OCI-M1 (cell line): Measurements from ENCODE around the gene PCID2.
A peak's percentile ranks its signal among the peaks of the same experiment; 100 is the strongest.
"Not testable (repeated sequence)": the region's sequence is repeated elsewhere in the genome, so short reads cannot be mapped to it uniquely, and the experiment has no call there.

Source experiments
- DNase-seq: peaks from one replicate; lab custom pipeline; 2025; lab: John Stamatoyannopoulos, UW

The PCID2 gene

DNA sequence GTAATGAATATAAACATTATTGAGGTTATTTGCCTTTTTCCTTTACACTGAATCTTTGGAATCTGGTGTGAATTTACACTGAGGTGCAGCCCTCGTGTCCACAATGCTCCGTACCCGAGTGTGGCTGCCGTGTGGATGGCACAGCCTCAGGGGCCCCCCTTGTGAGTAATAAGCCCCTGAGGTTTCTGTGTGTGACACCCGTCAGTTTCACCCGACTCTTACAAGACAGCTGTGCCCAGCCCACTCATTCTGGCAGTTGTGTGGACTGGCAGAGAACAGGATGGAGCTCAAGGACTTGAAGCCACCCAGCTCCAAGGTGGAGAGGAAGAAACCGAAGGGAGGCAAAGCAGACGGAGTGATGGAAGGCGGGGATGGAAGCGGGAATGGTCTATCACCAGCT, 42.2 kb downstream of the PCID2 start:
- no peak for DNase-seq

DNA sequence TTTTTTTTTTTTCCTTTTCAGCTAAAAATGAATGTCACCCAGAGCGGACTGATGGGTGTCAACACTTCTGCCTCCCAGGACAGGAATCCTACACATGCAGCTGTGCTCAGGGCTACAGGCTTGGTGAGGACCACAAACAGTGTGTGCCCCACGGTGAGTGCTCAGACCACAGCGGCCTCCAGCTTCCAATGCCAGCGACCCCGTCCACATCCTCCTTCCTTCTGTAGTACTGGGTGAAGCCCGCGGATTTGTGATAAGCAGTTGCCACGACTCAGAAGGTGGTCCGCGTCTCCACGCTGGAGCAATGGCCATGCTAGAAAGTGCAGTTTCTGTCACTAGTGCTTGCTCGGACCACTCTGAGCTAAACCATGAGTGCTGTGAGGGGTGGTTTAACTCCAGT, 44.0 kb downstream of the PCID2 start:
- DNase-seq: no peak

DNA sequence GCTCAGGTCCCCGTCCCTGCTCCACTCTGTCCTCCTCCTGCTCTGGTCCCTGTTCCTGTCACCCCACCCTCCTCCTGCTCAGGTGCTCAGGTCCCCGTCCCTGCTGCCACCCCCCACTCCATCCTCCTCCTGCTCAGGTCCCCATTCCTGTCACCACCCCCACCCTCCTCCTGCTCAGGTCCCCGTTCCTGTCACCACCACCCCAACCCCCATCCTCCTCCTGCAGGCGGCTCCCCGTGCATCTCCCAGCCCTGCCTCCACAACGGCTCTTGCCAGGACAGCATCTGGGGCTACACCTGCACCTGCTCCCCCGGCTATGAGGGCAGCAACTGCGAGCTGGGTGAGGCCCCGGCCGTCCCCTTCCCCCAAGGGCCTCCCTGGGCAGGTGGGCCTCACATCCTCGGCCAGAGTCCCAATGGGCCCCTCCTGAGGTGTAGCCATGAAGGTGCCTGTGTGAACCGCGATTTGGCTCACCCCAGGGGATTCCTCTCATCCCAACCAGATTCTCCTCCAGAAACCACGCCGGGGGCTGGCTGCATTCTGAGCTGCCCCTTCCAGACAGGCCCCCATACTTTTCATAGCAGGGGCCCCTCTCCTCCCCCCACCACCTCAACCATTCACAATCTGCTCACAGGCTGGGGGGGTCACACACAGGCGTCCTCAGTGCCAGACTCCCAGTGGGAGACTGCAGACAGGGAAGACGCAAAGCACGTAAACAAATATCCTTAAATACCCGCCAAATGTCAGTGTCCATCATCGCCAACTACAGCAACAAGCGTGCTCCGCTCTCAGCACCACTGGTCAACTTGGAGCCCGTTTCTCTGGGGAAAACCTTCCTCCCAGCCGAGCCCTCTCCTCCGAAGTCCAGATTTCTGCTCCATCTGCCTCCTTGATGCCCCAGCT, 45.4 kb downstream of the PCID2 start:
- no peak for DNase-seq

DNA sequence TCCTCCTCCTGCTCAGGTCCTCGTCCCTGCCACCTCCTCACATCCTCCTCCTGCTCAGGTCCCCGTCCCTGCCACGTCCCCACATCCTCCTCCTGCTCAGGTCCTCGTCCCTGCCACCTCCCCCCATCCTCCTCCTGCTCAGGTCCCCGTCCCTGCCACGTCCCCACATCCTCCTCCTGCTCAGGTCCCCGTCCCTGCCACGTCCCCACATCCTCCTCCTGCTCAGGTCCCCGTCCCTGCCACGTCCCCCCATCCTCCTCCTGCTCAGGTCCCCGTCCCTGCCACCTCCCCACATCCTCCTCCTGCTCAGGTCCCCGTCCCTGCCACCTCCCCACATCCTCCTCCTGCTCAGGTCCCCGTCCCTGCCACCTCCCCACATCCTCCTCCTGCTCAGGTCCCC, 46.5 kb downstream of the PCID2 start:
- DNase-seq: not testable (repeated sequence)

DNA sequence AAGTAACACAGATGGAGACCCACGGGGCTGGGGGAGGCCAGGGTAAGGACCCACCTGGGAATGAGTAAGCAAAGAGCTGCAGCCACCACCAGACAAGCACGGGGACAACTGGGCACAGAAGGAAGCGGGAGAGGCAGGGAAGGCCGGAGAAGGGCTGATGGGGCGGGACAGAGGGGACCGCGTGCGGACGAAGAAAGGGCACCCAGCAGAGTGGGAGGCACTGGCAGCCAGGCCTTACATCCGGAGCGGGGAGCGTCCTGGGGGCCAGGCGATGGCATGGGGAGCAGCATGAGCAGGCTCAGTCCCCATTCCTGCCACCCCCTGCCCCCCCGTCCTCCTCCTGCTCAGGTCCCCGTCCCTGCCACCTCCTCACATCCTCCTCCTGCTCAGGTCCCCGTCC, 47.0 kb downstream of the PCID2 start:
- DNase-seq: no peak

DNA sequence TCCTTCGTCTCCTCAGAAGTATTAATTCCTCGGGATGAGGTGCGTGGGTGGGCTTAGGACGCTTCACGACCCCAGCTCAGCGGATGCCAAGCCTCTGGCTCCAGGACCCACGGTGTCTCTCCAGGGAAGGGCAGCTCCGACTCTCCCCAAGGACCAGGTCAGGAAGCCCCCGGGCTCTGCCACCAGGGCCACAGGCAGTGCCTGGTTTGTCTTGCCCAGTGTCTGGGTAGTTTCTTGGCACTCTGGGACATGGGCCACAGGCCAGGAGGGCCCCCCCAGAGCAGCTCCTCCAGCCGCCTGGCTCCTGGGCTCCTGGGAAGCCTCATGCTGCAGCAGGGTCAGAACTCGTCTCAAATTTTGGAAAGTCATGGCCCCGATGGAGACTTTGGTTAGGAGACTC, 47.5 kb downstream of the PCID2 start:
- DNase-seq: no peak

DNA sequence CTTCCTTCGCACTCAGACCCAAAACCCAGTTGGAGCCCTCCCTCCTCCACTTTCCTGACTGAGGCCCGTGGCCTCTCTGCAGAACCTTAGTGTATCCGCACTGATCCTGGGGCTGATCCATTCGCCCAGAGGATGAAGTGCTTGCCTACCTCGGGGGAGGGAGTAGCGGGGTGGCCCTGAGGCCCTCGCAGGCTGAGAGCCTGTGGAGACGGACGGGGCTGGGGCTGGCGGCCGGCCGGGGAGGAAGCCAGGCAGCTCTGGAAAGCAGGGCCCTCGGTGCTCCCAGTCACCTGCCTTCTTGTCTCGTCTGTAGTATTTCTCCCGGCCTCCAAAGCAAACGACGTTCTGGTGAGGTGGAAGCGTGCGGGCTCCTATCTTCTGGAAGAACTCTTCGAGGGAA, 48.8 kb downstream of the PCID2 start:
- no peak for DNase-seq

DNA sequence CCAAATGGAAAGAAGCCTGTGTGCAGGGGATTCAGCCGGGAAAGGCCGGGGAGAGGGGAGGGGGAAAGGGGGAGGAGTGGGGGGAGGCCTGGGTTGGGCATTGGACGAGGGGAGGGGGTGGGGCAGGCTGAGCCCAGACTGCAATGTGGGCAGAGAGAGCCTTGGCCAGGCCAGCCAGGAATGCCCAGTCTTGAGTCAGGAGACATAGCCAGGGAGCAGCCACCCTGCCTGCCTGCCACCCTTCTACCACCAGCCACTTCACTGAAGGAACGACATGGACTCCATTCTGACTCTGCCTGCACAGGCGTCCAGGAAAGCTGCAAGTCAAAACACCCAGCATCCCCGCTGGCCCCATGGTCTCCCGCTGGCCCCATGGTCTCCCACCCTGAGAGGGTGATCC, 49.5 kb downstream of the PCID2 start:
- no peak for DNase-seq

DNA sequence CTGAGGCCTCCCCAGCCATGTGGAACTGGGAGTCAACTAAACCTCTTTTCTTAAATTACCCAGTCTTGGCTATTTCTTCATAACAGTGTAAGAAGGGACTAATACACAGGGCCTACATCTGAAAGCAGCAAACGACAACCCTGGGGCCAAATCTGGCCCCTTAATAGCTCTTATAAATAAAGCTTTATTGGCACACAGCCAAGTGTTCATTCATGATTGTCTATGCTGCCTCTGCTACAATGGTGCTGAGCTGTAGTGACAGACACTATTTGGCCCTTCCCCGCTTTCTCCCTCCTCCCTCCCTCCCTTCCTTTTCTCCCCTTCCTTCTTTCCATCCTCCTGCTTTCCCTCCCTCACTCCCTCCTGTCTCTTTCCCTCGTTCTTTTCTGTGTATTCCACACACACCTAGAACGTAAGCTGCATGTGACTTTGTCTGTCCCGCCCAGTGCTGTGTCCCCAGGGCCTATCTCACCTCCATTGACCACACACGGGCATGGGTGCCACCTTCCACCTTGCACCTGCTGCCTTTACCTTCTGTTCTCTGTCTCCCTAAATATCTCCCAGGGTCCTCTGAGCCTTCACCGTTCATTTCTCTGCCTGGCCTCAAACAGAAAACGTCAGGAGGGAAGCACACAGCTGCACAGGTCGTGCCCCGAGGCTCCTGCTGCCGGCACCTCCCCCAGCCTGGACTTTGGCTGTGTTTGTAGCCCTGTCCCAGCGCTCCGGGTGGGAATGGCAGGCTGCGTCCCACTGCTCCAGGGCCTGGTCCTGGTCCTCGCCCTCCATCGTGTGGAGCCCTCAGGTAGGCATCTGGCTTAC, 50.3 kb downstream of the PCID2 start, which contains the start of gene PROZ:
Gene PROZ, plus strand, starts transcription at position 720 of the 819 bp plus-strand sequence. Its CDS starts 13 bp downstream, at position 733.
- no peak for DNase-seq

DNA sequence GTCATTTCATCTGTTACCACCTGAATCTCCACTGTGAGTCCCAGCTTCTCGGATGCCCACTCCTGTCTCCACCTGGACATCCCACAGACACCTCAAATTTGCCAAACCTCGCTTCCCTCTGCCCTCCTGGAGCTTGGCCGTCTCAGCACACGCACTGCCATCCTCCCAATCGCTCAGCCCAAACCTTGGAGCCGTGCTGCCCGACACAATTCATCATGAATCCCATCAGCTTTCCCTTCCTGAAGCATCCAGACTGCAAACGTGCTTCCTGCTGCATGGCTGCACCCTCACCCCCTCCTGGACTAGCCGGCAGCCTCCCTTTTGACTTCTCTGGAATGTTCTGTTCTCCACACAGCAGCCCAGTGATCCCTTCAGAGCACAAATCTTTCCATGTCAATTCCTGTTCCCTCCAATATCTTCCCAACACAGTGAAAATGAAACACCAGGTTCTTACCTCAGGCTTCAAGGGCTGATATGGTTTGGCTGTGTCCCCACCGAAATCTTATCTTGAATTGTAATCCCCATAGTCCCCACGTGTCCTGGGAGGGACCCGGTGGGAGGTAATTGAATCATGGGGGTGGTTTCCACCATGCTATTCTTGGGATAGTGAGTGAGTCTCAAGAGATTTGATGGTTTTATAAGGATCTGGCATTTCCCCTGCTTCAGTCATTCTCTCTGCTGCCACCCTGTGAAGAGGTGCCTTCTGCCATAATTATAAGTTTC, 51.1 kb downstream of the PCID2 start:
- peak; percentile 43 for DNase-seq

DNA sequence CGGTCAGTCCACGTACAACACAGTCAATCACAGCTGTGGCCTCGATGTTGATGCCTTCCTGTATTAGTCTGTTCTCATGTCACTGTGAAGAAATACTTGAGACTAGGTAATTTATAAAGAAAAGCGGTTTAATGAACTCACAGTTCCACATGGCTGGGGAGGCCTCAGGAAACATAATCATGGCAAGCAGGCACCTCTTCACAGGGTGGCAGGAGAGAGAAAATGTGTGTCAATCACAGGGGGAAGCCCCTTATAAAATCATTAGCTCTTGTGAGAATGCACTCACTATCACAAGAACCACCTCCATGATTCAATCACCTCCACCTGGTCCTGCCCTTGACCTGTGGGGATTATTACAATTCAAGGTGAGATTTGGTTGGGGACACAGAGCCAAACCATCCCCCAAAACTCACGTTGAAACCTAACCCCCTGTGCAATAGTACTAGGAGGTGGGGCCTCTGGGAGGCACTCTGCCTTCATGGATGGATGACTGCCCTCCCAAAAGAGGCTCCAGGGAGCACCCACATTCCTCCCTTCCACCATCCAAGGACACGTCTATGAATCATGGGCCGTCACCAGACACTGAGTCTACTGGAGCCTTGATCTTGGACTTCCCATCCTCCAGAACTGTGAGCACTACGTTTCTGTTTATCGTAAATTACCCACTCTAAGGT, 52.4 kb downstream of the PCID2 start:
- DNase-seq: no peak

DNA sequence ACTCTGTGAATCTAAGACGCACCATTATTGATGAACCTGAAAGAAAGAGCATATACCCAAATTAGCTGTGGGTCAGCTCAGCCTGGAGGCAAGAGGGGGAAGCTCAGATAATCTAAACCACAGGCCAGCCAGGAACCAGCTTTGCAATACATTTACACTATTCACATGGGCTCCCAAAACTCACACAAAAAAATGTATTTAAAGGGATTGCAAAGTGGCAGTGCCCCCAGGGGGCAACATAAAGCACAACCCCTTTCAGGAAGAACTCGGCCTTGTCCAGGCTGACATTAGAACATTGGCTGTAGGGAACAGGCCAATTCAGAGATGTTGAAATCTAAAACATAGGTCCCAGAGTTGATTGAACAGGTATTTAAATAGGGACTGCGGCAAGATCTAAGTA, 53.3 kb downstream of the PCID2 start:
- DNase-seq: peak; percentile 63

DNA sequence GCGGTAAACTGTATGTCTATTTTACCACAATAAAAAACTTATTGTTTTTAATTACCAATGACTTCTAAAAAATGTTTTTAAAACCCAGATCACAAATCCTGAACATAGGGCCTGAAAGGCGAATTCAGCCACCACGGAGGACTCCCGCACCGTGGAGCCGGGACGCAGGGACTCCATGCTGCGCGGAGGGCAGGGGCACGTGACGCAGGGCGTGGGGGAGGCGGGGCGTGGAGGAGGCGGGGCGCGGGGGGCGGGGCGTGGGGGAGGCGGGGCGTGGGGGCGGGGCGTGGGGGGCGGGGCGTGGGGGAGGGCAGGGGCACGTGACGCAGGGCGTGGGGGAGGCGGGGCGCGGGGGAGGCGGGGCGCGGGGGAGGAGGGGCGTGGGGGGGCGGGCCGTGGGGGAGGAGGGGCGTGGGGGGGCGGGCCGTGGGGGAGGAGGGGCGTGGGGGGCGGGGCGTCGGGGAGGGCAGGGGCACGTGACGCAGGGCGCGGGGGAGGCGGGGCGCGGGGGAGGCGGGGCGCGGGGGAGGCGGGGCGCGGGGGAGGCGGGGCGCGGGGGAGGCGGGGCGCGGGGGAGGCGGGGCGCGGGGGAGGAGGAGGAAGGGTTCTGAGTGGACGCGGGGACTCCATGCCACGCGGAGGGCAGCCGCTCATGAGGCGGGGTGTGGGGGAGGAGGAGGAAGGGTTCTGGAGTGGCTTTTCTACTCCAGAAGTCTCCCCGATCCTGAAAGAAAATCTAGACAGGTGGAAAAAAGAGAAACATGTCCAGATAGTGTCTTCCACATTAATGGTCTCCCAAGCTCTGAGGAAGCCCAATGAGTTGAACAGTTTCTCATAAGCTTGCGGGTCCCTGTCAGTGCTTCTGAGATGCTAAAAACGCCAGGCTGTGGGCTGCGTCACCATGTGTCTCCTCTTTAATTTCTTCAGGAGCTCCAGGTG, 54.4 kb downstream of the PCID2 start:
- peak; percentile 70 for DNase-seq

DNA sequence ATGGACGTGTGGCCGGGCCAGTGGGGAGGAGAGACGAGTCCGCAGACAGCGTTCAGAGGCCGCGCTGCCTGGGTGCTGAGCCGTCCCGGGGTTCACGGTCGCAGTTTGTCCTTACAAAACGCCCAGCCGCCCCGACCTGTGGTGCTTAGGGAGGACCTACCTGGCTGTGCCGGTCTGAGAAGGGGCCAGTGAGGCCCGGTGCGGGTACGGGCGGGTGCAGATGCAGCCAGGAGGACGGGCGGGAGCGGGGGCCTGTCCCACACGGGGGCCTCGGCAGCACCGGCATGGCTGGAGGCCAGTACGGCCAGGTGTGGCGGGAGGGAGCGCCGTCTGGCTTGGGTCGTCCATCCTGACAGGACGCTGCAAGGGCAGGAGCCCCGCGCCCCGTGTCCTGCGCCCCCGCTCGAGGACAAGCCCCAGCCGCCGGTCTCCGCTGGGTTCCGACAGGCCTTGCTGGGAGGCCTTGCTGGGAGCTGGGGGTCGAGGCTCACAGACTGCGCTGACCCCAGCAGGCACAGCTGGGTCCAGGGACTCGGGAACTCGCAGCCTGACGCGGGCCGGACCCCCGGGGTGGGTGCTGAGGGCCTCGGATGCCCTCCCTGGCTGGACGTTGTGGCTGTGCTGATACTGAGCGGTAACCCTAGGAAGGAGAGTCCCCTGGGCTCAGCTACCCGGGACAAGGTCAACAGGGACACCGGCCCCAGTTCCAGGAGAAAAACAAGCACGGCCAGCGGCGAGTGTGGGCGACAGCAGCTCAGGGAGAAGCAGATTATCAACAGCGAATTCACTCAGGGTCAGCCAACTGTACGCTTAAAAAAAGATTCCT, 55.3 kb downstream of the PCID2 start:
- no peak for DNase-seq

DNA sequence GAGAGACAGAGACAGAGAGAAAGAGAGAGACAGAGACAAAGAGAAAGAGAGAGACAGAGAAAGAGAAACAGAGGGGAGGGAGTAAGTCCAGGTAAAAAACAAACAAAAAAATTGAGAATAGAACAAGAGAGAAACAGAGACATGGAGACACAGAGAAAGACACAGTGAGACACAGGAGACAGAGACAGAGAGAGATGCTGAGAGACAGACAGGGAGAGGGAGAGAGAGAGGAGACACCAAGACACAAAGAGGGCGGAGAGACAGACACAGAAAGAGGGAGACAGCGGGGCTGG, 55.8 kb downstream of the PCID2 start:
- DNase-seq: no peak

DNA sequence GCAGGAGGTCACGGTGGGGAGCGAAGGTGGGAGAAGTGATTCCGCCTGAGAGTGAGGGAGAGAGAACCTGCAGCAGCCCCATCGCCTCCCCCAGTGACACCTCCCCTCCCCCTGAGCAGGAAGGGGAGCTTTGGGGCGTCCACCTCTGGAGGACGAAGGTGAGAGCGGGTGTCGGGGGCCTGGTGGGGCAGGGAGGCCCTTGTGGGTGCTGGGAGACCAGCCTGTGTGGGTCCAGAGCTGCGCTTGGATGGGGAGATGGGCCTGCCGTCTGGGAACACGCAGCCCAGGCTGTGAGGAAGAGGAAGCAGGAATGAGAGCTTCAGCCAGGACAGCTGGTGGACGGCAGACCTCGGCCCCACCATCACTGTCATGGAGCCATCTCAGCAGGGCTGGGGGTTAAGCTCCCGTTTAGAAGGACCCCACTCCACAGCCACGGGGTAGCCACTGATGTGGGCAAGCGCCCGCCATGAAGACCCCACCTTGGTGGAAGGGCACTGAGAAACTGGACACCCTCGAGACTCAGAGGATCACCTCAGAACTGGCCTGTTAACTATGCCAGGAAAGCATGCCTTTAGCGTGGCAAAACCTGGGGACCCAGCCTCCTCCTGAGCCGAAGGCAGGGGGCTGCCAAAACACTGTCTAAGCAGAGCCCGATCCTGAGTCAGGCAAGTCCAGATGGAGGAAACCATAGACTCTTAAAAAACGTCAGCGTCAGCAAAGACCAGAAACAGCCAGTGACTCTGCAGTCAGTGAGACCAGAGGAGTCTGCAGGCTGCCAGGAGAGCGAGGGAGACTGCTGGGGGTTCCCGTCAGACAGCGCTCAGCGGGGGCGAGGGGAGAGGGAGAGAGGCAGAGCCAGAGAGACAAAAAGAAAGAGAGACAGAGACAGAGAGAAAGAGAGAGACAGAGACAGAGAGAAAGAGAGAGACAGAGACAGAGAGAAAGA, 56.5 kb downstream of the PCID2 start:
- no peak for DNase-seq

DNA sequence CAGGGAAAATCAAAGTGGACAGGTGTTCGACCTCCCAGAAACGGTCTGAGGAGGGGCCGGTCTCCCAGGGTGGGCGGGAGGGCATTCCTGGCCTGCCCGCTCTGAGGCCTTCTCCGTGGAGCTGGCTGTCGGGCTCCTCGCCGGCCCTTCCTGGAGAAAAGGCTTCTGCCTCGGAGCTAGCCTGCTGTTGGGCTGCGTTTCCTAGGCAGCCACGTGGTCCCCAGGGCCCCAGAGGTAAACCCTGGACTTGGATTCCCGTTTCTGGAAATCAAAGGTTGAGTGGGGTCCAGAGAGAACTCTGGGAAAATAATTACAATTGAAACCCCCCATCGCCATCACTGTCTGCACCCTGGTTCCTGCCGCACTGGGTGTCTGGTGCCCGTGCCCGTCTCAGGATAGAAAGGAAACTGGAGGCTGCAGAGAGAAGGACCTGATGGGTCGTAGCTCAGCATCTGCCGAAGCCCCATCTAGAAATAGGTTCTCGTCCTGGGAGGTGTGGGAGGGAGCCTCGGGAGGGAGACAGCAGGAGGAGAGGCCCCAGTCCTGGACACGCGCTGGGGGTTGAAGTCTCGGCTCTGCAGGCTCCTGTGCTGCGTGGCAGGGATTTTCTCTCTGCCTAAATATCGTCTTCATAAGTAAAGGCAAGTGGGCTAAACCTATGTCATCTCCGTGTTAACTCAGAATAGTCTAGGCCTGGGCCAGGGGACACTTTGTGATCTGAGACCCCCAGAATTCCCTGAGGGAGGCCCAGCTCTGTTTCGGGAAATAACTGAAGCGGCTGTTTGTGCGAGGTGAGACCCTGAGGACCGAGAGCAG, 57.7 kb downstream of the PCID2 start:
- no peak for DNase-seq
